HCT116 (cell line): ENCODE measurements around the gene DICER1. TPM values are rescaled to one million over a fixed set of nuclear protein-coding genes. Genes with fewer than 3 reads are reported as not detected.

Experiments
- ATAC-seq: fragments of 200-7000 bp; cut with Tn5 transposase; 2 replicates; pipeline ENCODE4 v1.9.1; 2020; ENCODE audit warnings: mild to moderate bottlenecking, moderate library complexity
- BruUV-seq: library from RNA; stranded (reverse); fragments of 400-500 nt; replicated peaks from 2 replicates; lab custom pipeline; 2021; lab: Mats Ljungman, UMichigan
- CTCF ChIA-PET: fragments of 300-600 bp; sonication (Branson Sonifier 250); formaldehyde crosslinking; loops from one replicate; lab custom pipeline; 2021; ENCODE audit warnings: antibody characterized with exemption; lab: Charles Lee
- POLR2A ChIA-PET: fragments of 300-600, 350-600 bp; sonication (Branson Sonifier 250); formaldehyde crosslinking; loops from one replicate; lab custom pipeline; 2021; ENCODE audit warnings: antibody characterized with exemption; lab: Charles Lee
- RAD21 ChIA-PET, 2 experiments: fragments of 300-600 bp; sonication (Branson Sonifier 250); formaldehyde crosslinking; loops; one replicate each; lab custom pipeline; 2023; ENCODE audit warnings: low total read pairs in 2 of 2; ENCODE audit not compliant: uncharacterized antibody in 2 of 2, unreplicated experiment in 2 of 2, low non-redundant PET in 1 of 2; lab: Charles Lee
- DNase-seq: peaks from one replicate; pipeline ENCODE4 v3.0.0-alpha.2; 2010; ENCODE audit warnings: low read depth, low spot score
- H2AFZ ChIP-seq: fragments of 200-600 bp; shearing (Covaris generic), sonication (generic); 2 replicates; pipeline ENCODE4 v1.6.1; 2017; ENCODE audit warnings: low read depth, mixed run types, mixed read lengths, antibody characterized with exemption, low read length; ENCODE audit not compliant: poor library complexity, severe bottlenecking
- H3K27ac ChIP-seq: 2 replicates; pipeline ENCODE4 v1.5.1; 2012; ENCODE audit warnings: low read depth, low read length
- H3K27me3 ChIP-seq: fragments of 200-600 bp; sonication (generic); 2 replicates; pipeline ENCODE4 v1.6.1; 2016; ENCODE audit warnings: mixed run types, low read length, mixed read lengths; ENCODE audit not compliant: insufficient read depth
- H3K36me3 ChIP-seq, 2 experiments: fragments of 200-500 bp in 1 of 2; fragments of 200-600 bp in 1 of 2; sonication (Bioruptor generic) in 1 of 2; sonication (generic) in 1 of 2; 2 replicates each; pipeline versions ENCODE4 v1.5.1 to v1.6.1; 2014 to 2016; ENCODE audit warnings: low read length in 2 of 2, inconsistent platforms in 1 of 2, mixed read lengths in 1 of 2, mixed run types in 1 of 2; ENCODE audit not compliant: insufficient read depth in 2 of 2, control insufficient read depth in 1 of 2
- H3K4me1 ChIP-seq, 2 experiments: fragments of 200-600 bp in 1 of 2; sonication (generic) in 1 of 2; 2 replicates each; pipeline versions ENCODE4 v1.5.1 to v1.6.1; 2012 to 2017; ENCODE audit warnings: low read length in 2 of 2, inconsistent platforms in 1 of 2, mild to moderate bottlenecking in 1 of 2, mixed read lengths in 1 of 2, mixed run types in 1 of 2, moderate library complexity in 1 of 2; ENCODE audit not compliant: insufficient read depth in 2 of 2, control insufficient read depth in 1 of 2
- H3K4me2 ChIP-seq: fragments of 200-600 bp; sonication (generic); 2 replicates; pipeline ENCODE4 v1.6.1; 2017; ENCODE audit warnings: mixed run types, low read length, mixed read lengths
- H3K4me3 ChIP-seq, 2 experiments: fragments of 200-600 bp in 1 of 2; sonication (generic) in 1 of 2; replicated peaks in 1 of 2; 2 replicates each; pipeline ENCODE4 v1.5.1; 2011 to 2016; ENCODE audit warnings: low read length in 2 of 2, control low read depth in 1 of 2, low read depth in 1 of 2, mild to moderate bottlenecking in 1 of 2, mixed read lengths in 1 of 2, mixed run types in 1 of 2
- H3K79me2 ChIP-seq: fragments of 200-600 bp; sonication (generic); 2 replicates; pipeline ENCODE4 v1.6.1; 2017; ENCODE audit warnings: mild to moderate bottlenecking, mixed run types, low read length, moderate library complexity, mixed read lengths; ENCODE audit not compliant: insufficient read depth
- H3K9ac ChIP-seq: fragments of 200-600 bp; sonication (generic); 2 replicates; pipeline ENCODE4 v1.6.1; 2016; ENCODE audit warnings: low read length, mixed read lengths
- H3K9me2 ChIP-seq: fragments of 200-600 bp; sonication (generic), shearing (Covaris generic); 2 replicates; pipeline ENCODE4 v1.6.1; 2017; ENCODE audit warnings: mixed run types, mild to moderate bottlenecking, moderate library complexity; ENCODE audit not compliant: insufficient read depth
- H3K9me3 ChIP-seq, 2 experiments: fragments of 200-500 bp in 1 of 2; fragments of 200-600 bp in 1 of 2; sonication (Bioruptor generic) in 1 of 2; sonication (generic) in 1 of 2; 2 replicates each; pipeline ENCODE4 v1.6.1; 2014 to 2017; ENCODE audit warnings: low read length in 2 of 2, mixed read lengths in 2 of 2, inconsistent platforms in 1 of 2, low read depth in 1 of 2, mild to moderate bottlenecking in 1 of 2, mixed run types in 1 of 2, moderate library complexity in 1 of 2; ENCODE audit not compliant: control insufficient read depth in 1 of 2, insufficient read depth in 1 of 2
- H4K20me1 ChIP-seq: fragments of 200-600 bp; sonication (generic), shearing (Covaris generic); 2 replicates; pipeline ENCODE4 v1.6.1; 2017; ENCODE audit warnings: mixed run types, mild to moderate bottlenecking, moderate library complexity; ENCODE audit not compliant: insufficient read depth
- ATF3 ChIP-seq: IDR thresholded peaks from 2 replicates; pipeline ENCODE4 v1.6.1; 2012
- CBX3 ChIP-seq: IDR thresholded peaks from 2 replicates; pipeline ENCODE4 v1.6.1; 2012; ENCODE audit warnings: low read depth
- EGR1 ChIP-seq: IDR thresholded peaks from 2 replicates; pipeline ENCODE4 v1.6.1; 2012; ENCODE audit warnings: low read depth
- EZH2 ChIP-seq: fragments of 200-600 bp; sonication (generic); IDR thresholded peaks from 2 replicates; pipeline ENCODE4 v1.6.1; 2017; ENCODE audit warnings: antibody characterized with exemption, mixed run types
- FOSL1 ChIP-seq: IDR thresholded peaks from 2 replicates; pipeline ENCODE4 v1.6.1; 2012; ENCODE audit warnings: low read depth
- POLR2AphosphoS5 ChIP-seq: IDR thresholded peaks from 2 replicates; pipeline ENCODE4 v1.6.1; 2011; ENCODE audit warnings: mild to moderate bottlenecking, low read depth, low read length, moderate library complexity
- SRF ChIP-seq: IDR thresholded peaks from 2 replicates; pipeline ENCODE4 v1.6.1; 2012; ENCODE audit warnings: low read depth
- YY1 ChIP-seq: IDR thresholded peaks from 2 replicates; pipeline ENCODE4 v1.6.1; 2011; ENCODE audit warnings: low read length, low read depth, moderate library complexity, mild to moderate bottlenecking; ENCODE audit not compliant: insufficient replicate concordance; ENCODE audit errors: extremely low read depth
- ZBTB33 ChIP-seq: IDR thresholded peaks from 2 replicates; pipeline ENCODE4 v1.6.1; 2011; ENCODE audit warnings: mild to moderate bottlenecking, low read length, moderate library complexity; ENCODE audit not compliant: insufficient replicate concordance; ENCODE audit errors: extremely low read depth
- ZFX ChIP-seq: fragments of 450-650 bp; IDR thresholded peaks from 2 replicates; pipeline ENCODE4 v1.6.1; 2017
- intact Hi-C: fragments of 100-400 bp; cut with micrococcal nuclease; formaldehyde crosslinking; loops from 2 replicates; pipeline ENCODE4 v1.10.0; 2022
- total RNA-seq: library from RNA; stranded (reverse); gene quantifications from one replicate; pipeline ENCODE4 v1.2.1, GENCODE V29; 2021; ENCODE audit not compliant: unreplicated experiment
- TF ChIP-seq, protein P1 (sequence below), 3 experiments: fragments of 200-600 bp in 1 of 3; sonication (generic) in 1 of 3; IDR thresholded peaks in 2 of 3; conservative IDR thresholded peaks in 1 of 3; 2 replicates each; pipeline ENCODE4 v1.5.1; 2012 to 2017; ENCODE audit warnings: low read depth in 2 of 3, low read length in 2 of 3, antibody characterized with exemption in 1 of 3, borderline replicate concordance in 1 of 3, control low read depth in 1 of 3, mild to moderate bottlenecking in 1 of 3, mixed read lengths in 1 of 3, mixed run types in 1 of 3, moderate library complexity in 1 of 3; ENCODE audit not compliant: insufficient read depth in 1 of 3
- TF ChIP-seq, protein P2 (sequence below): IDR thresholded peaks from 2 replicates; pipeline ENCODE4 v1.6.1; 2012
- TF ChIP-seq, protein P3 (sequence below): IDR thresholded peaks from 2 replicates; pipeline ENCODE4 v1.6.1; 2012; ENCODE audit warnings: low read depth

Gene DICER1
- total RNA-seq, 1 experiment from 2014 or later = 38.6 TPM

- Histone ChIP-seq H3K9me2 (no peaks in the 10 kb centered on the region), H3K9me3 (no peaks in the 10 kb centered on the region), H4K20me1 (no peaks in the 10 kb centered on the region), H3K79me2 (no peaks in the 10 kb centered on the region), H3K27ac (no peak overlapping the region), H3K9ac (no peak overlapping the region), H3K4me1 (no peaks in the 10 kb centered on the region), H3K4me3 (no peak overlapping the region), H3K36me3 (no peaks in the 10 kb centered on the region), H3K4me2 (no peak overlapping the region), H2AFZ (no peak overlapping the region), H3K27me3 (no peaks in the 10 kb centered on the region)
- DNase-seq (no peak), ATAC-seq (no peak)
- intact Hi-C loops = no loop called here
- BruUV-seq = no TSS peak
- RAD21 ChIA-PET = no interaction called here
- CTCF ChIA-PET = no interaction called here
- TF ChIP-seq, protein P1, sequence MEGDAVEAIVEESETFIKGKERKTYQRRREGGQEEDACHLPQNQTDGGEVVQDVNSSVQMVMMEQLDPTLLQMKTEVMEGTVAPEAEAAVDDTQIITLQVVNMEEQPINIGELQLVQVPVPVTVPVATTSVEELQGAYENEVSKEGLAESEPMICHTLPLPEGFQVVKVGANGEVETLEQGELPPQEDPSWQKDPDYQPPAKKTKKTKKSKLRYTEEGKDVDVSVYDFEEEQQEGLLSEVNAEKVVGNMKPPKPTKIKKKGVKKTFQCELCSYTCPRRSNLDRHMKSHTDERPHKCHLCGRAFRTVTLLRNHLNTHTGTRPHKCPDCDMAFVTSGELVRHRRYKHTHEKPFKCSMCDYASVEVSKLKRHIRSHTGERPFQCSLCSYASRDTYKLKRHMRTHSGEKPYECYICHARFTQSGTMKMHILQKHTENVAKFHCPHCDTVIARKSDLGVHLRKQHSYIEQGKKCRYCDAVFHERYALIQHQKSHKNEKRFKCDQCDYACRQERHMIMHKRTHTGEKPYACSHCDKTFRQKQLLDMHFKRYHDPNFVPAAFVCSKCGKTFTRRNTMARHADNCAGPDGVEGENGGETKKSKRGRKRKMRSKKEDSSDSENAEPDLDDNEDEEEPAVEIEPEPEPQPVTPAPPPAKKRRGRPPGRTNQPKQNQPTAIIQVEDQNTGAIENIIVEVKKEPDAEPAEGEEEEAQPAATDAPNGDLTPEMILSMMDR (IDR thresholded peaks at IDR 0.05 in 2 of 3, conservative IDR thresholded peaks at IDR 0.05 in 1 of 3; ENCODE audit: borderline replicate concordance in 1 of 3, insufficient read depth in 1 of 3, low read depth in 2 of 3, low read length in 2 of 3) = no peak
- TF ChIP-seq EZH2 (no peak), CBX3 (no peak), POLR2AphosphoS5 (no peak), ZFX (no peak), YY1 (no peak), SRF (no peak), ATF3 (no peak), FOSL1 (no peak), ZBTB33 (no peak), EGR1 (no peak)
- TF ChIP-seq, protein P2, sequence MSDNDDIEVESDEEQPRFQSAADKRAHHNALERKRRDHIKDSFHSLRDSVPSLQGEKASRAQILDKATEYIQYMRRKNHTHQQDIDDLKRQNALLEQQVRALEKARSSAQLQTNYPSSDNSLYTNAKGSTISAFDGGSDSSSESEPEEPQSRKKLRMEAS = no peak
- TF ChIP-seq, protein P3, sequence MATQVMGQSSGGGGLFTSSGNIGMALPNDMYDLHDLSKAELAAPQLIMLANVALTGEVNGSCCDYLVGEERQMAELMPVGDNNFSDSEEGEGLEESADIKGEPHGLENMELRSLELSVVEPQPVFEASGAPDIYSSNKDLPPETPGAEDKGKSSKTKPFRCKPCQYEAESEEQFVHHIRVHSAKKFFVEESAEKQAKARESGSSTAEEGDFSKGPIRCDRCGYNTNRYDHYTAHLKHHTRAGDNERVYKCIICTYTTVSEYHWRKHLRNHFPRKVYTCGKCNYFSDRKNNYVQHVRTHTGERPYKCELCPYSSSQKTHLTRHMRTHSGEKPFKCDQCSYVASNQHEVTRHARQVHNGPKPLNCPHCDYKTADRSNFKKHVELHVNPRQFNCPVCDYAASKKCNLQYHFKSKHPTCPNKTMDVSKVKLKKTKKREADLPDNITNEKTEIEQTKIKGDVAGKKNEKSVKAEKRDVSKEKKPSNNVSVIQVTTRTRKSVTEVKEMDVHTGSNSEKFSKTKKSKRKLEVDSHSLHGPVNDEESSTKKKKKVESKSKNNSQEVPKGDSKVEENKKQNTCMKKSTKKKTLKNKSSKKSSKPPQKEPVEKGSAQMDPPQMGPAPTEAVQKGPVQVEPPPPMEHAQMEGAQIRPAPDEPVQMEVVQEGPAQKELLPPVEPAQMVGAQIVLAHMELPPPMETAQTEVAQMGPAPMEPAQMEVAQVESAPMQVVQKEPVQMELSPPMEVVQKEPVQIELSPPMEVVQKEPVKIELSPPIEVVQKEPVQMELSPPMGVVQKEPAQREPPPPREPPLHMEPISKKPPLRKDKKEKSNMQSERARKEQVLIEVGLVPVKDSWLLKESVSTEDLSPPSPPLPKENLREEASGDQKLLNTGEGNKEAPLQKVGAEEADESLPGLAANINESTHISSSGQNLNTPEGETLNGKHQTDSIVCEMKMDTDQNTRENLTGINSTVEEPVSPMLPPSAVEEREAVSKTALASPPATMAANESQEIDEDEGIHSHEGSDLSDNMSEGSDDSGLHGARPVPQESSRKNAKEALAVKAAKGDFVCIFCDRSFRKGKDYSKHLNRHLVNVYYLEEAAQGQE = no peak
- POLR2A ChIA-PET = no interaction called here
These were observed 87.8 kb downstream of the DICER1 start for GRCh38 chr14:95069547-95069946.
